GM18868 (cell line): ENCODE measurements around the gene USP34.

ENCODE experiments used
- ATAC-seq: cut with Tn5 transposase; IDR thresholded peaks from one replicate; pipeline ENCODE4 v1.9.1; 2021; ENCODE audit warnings: mild to moderate bottlenecking, moderate library complexity; ENCODE audit not compliant: unreplicated experiment

The USP34 gene

DNA sequence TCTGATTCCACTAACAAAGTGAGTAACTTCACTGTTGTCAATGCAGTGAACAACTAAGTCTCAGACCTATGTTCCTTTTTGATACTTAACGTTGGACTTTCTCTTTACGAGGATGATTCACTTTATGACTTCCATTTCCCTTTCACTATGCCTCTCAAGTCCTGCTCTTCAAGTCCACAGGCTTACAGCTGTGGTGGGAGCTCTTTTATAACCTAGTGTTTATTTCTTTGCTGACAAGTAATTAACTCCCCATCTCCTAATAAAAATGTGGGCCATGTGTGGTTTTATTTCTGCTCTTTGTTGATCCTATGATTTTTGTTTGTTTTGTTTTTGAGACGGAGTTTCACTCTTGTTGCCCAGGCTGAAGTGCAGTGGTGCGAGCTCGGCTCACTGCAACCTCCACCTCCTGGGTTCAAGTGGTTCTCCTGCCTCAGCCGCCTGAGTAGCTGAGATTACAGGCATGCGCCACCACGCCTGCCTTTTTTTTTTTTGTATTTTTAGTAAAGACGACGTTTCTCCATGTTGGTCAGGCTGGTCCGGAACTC, 142.1 kb downstream of the USP34 start:
- ATAC-seq: no peak

DNA sequence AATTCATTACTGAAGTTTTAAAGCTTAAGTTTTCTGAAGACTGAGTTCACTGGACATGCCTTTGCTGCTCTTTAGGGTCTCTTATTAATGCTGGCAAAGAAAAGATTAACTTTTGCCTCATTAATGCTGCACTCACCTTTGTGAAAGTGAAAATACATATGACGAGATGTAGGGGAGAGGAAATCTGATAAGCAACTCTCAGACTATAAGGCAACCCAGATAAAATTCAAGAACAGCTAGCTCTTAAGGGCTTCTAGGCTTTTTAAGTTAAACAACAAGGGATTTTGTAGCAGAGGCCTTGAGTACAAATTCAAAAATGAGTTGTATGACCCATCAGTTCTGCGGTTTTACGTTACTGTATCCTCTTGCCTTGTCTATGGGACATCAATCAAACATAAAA, 143.7 kb downstream of the USP34 start:
- no peak for ATAC-seq

DNA sequence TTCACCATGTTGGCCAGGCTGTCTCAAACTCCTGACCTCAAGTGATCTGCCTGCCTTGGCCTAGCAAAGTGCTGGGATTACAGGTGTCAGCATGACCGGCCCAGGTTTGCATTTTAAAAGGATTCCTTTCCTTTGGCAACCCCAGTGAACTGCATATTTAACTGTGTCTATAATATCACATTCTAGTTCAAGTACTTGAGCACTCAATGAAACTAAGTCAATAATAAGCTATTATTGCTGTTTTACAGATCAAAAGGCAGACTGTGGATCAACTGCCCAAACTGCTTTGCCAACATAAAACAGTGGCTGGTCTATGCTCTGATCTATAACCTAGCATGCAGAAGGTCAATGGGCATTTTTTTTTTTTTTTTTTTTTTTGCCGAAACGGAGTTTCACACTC, 144.5 kb downstream of the USP34 start:
- ATAC-seq: no peak

DNA sequence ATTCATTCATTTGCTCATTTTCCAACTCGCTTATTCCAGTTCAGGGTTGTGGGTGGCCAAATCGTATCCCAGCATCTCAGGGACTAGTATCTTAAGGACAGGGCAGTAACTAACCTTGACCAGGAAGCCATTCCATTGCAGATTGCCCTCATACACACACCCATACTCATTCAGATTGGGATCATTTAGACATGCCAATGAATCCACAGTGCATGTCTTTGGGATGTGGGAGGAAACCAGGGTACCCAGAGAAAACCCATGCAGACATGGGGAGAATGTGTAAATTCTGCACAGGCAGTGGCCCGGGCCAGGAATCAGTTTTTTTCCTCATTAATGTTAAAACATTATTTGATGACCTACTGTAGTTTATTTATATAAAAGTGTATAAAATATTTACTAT, 150.7 kb downstream of the USP34 start:
- ATAC-seq: no peak

DNA sequence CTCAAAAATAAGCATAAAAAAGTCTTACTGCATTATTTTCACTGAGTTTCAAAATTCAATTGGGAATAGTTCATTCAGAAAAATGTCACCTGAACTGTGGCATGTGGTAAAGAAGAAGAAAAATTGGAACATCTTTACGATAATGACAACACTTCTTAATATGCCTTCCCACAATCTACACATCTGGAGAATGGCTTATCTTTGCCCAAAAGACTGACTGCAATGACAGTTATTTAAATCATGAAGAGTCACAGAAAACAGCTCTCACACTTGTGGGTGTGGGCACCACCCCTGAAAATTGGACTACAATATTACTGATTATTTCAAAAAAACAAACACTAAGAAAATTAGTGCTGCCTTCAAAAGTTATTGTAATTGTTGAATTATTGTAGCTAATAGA, 152.3 kb downstream of the USP34 start:
- ATAC-seq: no peak

DNA sequence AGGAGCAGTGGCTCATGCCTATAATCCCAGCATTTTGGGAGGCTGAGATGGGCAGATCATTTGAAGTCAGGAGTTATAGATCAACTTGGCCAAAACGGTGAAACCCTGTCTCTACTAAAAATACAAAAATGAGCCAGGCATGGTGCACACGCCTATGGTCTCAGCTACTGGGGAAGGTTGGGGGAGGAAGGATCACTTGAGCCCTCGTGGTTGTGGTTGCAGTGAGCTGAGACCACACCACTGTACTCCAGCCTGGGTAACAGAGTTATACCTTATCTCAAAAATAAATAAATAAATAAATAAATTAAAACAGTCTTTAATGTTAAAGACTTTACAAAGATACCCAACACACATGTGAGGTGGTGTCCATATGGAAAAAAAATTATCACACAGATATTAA, 174.9 kb downstream of the USP34 start:
- no peak for ATAC-seq

DNA sequence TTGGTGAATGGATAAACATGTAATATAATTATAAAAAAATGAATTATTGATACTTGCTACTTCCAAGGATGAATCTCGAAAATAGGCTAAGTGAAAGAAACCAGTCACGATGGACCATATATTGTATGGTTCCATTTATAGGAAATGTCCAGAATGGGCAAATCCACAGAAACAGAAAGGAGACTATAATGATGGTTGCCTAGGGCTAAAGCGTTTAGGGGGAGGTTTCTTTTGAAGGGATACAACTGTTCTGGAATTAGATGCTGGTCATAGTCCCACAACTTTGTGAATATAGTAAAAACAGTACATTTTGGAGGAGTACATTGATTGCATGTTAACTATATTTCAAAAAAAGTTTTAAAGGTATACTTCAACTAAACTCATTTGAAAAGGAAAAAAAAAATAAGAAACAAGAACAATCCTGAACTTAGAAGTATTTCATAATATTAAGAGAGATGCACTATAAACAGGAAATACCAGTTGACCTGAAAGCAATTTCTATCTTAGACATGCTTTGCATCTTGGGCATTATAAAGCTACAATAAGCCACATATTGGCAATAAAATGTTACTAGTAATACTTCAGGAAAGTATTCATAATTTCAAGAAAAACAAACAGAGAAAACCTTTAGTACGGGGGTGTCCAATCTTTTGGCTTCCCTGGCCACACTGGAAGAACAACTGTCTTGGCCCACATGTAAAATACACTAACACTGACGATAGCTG, 178.9 kb downstream of the USP34 start:
- ATAC-seq: no peak

DNA sequence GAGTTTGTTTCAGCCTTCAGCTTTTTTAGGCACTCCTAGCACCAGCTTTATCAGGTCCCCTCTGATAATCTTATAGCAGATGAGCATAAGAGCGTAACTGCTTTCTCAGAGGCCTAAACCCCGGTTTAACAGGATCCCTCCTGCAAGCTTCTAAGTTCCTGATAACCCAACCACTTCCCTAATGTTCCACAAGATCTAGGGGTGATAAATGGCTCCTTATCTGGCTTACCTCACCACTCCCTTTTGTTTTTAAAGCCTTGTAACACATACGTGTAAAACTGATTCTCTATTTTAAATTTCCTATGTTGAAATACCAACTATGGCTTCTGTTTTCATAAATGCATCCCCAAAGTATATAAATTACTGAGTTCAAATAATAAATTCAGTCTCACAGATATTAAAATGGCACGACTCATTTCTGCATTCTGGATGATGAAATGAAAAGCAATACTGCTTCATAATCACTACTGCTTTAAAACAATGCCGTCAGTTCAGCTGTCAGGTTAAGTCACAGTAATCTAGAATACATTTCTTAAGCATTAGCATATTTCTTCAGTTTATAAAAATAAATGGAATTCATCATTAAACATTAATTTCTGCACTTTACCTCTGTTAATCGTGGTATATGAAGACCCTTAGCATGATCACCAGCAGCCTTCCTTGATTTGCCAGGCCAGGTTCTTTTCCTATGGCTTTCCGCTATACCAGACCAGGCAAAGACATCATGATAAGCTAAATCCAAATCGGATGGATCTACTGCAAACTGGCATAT, 182.6 kb downstream of the USP34 start:
- no peak for ATAC-seq

DNA sequence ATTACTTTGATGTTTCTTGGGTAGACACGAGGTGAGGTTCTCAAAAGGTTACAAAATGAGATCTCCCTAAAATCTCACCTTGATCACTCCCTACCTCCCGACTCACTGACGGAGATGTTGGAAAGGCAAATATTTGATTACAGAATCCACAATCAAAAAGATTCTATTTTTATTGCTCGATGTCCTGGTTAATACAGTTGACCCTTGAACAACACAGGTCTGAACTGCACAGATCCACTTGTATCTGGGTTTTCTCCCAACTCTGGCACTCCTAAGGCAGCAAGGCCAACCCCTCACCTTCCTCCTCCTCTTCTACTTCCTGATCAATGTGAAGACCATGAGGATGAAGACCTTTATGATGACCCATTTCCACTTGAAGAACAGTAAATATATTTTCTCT, 183.6 kb downstream of the USP34 start:
- ATAC-seq: no peak

DNA sequence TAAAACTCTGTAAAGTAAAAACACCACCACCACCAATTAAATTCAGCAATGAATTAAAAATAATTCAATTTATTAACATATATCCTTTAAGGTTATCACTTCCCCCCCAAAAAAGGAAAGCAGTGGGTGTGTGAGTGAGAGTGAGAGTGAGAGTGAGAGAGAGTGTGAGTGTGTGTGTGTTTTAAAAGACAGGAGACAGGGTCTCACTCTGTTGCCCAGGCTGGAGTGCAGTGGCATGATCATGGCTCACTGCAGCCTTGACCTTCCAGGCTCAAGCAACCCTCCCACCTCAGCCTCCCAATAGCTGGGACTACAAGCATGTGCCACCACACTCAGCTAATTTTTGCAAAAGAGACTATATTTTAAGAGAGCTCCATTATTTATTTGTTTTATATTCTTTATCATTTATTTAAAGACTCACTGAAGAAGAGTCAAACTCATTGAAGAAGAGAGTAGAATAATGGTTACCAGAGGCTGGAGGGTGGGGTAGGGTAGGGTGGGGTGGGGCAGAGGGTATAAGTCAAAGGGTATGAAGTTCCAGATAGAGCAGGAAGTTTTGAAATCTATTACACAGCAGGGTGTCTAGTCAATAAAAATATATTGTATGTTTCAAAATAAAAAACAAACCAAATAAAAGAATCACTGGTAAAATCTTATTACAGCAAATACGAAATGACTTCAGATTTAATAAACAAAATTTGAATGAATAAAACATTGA, 187.3 kb downstream of the USP34 start:
- no peak for ATAC-seq

DNA sequence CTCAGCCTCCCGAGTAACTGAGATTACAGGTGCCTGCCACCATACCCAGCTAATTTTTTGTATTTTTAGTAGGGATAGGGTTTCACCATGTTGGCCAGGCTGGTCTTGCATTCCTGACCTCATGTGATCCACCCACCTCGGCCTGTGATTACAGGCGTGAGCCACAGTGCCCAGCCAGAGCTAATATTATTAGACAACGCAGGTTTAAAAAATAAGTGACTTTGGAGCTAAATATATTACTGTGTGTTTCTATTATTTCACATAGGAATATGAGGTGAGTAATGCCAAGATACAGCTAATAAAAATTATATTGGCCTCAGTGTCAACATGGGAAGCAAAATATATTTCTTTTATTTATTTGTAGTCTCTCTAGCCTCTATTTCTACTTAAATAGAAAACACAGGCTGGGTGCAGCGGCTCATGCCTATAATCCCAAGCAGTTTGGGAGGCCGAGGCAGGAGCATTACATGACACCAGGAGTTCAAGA, 188.7 kb downstream of the USP34 start:
- ATAC-seq: no peak

DNA sequence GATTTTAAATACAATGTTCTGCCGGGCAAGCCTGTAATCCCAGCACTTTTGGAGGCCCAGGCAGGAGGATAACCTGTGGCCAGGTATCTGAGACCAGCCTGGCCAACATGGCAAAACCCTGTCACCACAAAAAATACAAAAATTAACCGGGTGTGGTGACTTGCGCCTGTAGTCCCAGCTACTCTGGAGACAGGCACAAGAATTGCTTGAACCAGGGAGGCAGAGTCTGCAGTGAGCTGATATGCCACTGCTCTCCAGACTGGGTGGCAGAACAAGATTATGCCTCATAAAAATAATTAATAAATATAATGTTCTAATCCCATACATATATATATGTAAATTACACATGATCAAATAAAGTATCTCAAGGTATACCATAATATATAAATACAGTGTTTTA, 189.6 kb downstream of the USP34 start:
- ATAC-seq: no peak

DNA sequence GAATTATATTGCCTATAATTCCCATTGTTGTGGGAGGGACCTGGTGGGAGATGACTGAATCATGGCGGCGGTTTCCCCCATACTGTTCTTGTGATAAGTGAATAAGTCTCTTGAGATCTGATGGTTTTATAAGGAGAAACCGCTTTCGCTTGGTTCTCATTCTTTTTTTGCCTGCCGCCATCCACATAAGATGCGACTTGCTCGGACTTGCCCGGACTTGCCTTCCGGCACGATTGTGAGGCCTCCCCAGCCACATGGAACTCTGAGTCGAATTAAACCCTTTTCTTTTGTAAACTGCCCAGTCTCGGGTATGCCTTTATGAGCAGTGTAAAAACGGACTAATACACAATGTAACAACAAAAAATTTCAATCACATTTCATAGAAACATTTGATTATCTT, 193.1 kb downstream of the USP34 start:
- no peak for ATAC-seq

DNA sequence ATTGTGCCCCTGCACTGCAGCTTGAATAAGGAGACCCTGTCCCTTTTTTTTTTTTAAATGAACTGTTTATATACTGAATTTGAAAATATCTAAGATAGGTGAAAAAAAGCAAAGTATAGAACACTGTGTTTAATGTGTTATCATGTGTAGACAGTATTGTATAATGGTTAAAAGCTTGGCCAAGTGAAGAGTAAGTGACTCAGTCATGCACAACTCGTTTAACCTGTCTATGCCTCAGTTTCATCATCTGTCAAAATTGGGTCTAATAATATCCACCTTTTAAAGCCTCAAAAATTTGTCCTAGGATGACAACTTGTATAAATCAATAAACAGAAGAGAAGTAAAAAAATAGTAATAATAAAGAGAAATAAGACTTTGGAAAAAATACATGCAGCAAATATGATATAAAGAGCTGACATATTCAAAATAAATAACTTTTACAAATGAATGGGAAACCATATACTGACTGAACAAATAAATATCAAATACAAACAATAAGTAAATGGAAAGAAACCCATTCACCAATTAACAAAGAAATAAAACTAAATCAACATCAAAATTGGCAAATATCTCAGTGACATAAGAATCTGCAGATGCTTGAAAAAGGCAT, 195.2 kb downstream of the USP34 start:
- ATAC-seq: no peak

DNA sequence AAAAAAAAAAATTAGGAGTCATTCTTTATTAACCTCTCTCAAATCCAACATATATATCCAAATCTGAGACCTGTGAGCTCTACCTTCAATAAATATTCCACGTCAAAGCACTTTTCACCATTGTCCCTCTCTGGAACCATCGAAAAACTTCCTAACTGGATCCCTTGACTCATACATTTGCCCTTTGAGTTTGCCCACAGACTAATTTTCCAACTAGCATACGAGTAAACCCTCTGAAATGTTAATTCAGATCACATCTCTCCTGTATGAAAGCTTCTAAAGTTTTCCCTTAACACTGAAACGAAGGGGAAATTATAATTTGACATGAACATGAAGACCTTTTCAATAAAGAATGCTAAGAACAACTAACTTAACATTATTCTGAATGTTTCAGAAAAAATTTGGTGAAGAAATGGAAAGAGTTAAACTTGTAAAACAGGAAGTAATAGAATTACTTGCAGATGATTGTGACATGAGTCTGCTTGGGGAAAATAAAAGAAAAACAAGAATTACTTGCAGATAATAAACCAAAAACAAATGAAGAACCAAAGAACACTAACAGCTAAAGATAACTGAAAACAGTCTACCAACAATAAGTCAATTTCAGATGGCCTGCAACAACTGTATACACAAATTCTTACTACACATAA, 198.3 kb downstream of the USP34 start:
- no peak for ATAC-seq

DNA sequence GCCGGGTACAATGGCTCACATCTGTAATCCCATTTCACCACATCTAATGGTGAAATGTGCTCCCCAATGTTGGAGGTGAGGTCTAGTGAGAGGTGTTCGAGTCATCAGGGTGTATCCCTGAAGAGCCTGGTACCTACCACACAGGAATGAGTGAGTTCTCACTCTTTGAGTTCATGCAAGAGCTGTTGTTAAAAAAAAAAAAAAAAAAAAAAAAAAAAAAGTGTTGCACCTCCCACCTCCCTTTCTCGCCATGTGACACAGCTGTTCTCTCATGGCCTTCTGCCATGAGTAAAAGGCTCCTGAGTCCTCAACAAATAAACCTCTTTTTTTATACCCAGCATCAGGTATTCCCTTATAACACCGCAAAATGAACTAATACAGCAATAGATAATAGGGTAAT, 202.6 kb downstream of the USP34 start:
- ATAC-seq: no peak

DNA sequence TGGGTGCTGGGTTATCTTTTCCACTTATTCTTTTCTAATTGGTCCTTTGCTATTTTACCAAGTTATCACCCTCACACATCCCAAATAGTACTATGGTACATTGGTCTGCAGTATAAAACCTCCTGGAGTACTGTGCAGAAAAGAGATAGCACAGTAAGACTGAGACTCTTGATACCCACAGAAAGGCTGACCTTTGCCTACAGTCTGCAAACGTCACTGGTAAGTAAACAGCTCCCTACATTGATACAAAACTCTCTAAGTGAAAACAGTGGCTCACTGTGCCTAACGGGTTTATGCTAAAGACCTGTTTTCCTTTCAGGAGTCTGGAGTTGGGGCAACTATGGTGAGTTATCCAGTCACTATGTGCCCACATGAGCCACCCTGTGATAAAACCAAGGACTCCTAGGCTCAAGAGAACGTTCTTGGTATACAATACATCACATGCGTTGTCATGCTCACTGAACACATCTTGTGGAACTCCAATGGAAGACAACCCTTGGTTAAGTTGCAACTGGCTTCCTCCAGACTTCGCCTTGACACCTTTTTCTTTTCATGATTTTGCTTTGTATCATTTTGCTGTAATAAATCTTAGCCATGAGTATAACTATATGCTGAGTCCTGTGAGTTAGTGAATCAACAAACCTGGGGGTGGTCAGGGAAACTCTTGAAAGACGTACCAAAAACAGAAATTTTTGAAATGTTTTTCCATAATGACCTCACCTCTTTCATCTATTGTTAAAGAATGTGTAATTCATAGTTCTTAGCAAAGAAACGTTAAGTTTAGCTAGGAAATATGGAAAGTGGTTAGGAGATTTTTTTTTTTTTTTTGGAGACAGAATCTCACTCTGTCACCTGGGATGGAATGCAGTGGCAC, 204.0 kb downstream of the USP34 start:
- no peak for ATAC-seq

DNA sequence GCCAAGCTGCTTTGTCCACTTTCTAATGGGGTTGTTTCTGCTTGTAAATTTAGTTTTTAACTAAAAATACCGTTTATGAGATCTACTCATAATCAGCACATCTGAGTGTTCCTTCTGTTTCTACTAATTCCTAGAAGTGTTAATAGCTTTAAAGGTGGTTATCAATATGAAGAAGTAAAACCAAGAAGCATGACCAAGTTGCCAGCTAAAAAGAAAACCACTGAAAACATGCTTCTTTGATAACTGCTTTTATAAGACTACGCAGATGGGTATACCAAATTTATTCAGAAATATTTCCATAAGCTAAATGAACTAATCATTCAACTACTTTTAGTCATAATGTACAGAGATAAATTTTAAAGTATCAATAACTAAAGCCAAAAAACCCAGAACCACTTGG, 207.1 kb downstream of the USP34 start:
- no peak for ATAC-seq

DNA sequence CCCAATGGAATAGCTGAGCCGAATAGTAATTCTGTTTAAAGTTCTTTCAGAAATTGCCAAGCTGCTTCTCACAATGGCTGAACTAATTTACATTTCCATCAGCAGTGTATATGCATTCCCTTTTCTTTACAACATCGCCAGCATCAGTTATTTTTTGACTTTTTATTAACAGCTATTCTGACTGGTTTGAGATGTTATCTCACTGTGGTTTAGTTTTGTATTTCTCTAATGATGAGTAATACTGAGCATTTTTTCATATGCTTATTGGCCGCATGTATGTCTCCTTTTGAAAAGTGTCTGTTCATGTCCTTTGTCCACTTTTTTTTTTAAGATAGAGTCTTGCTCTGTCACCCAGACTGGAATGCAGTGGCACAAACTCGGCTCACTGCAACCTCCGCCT, 208.2 kb downstream of the USP34 start:
- no peak for ATAC-seq

DNA sequence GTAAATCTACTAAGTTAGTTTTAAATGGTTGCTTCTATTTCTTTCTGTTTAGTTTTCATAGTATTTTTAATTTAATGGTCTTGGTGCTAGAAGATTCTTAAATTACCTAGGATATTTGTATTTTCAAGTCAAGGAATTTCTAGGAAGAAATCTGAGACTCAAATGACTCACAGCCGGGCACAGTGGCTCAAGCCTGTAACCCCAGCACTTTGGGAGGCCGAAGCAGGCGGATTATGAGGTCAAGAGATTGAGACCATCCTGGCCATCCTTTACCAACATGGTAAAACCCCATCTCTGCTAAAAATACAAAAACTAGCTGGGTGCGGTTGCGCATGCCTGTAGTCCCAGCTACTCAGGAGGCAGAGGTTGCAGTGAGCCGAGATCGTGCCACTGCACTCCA, 213.4 kb downstream of the USP34 start:
- no peak for ATAC-seq
